ENCODE results near the gene SPANXN2. TPM values are rescaled to one million over a fixed set of nuclear protein-coding genes. Genes with fewer than 3 reads are reported as not detected.
"Not testable (repeated sequence)": the region's sequence is repeated elsewhere in the genome, so short reads cannot be mapped to it uniquely, and the experiment has no call there.

SPANXN2 gene, protein sequence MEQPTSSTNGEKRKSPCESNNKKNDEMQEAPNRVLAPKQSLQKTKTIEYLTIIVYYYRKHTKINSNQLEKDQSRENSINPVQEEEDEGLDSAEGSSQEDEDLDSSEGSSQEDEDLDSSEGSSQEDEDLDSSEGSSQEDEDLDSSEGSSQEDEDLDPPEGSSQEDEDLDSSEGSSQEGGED
- total RNA-seq, result not detected
- 0 reads per million in 2 donors for total RNA-seq

DNA sequence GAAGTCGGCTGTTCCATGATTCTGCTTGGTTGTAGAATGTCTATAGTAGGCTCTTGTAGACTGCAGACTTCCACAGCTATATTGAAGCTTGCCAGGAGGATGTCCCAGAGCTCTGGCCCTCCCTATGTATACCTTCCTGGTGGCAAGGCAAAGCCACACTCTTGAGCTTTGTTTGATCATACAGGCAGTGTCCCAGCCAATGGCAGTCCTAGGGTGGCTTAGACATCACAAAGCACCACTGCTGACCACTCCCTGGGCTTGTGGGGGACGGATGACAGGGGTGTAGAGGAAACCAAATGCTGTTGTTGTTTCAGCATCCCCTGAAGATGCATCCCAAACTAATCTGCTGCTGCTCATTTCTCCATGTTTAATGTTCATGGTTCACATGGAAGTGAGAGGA, at the start of gene SPANXN2:
SPANXN2 (minus strand) TSS at position 101 of the 400 bp plus-strand sequence; CDS start at position 17, 84 bp downstream.
- not testable (repeated sequence) for ATAC-seq; H3K27me3 Mint-ChIP-seq; H3K27ac Mint-ChIP-seq; DNase-seq; H3K36me3 Mint-ChIP-seq (ENCODE audit: low read depth); H3K4me1 Mint-ChIP-seq; H3K9me3 ChIP-seq (ENCODE audit: control insufficient read depth, low read length, poor library complexity, severe bottlenecking); H3K4me3 Mint-ChIP-seq

DNA sequence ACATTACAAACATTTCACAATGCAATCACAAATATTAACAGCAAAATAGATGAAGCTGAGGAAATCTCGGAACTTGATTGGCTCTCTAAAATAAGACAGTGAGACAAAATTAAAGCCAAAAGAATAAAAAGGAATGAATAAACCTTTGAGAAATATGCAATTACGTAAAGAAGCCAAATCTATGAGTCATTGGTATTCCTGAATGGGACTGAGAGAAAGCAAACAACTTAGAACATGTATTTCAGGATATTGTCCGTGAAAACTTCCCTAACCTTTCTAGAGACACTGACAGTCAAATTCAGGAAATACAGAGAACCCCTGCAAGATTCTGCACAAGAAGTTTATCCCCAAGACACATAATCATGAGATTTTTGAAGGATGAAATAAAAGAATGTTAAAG, 48.4 kb upstream of the SPANXN2 start:
- DNase-seq (no peak), ATAC-seq (no peak)
- H3K4me1 Mint-ChIP-seq, result no peaks in the 10 kb centered on the region
- H3K36me3 Mint-ChIP-seq (ENCODE audit: low read depth), result no peaks in the 10 kb centered on the region
- H3K9me3 ChIP-seq (ENCODE audit: control insufficient read depth, low read length, poor library complexity, severe bottlenecking), result no peaks in the 10 kb centered on the region
- no peak overlapping the region for H3K27ac Mint-ChIP-seq
- H3K4me3 Mint-ChIP-seq, result no peak overlapping the region
- no peaks in the 10 kb centered on the region for H3K27me3 Mint-ChIP-seq

DNA sequence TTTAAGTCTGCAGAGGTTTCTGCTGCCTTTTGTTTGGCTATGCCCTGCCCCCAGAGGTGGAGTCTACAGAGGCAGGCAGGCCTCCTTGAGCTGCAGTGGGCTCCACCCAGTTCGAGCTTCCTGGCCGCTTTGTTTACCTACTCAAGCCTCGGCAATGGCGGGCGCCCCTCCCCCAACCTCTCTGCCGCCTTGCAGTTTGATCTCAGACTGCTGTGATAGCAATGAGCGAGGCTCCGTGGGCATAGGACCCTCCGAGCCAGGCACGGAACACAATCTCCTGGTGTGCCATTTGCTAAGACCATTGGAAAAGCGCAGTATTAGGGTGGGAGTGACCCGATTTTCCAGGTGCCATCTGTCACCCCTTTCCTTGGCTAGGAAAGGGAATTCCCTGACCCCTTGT, 47.2 kb upstream of the SPANXN2 start:
- H3K9me3 ChIP-seq (ENCODE audit: control insufficient read depth, low read length, poor library complexity, severe bottlenecking); H3K4me3 Mint-ChIP-seq; H3K4me1 Mint-ChIP-seq; ATAC-seq; DNase-seq; H3K36me3 Mint-ChIP-seq (ENCODE audit: low read depth); H3K27me3 Mint-ChIP-seq; H3K27ac Mint-ChIP-seq: not testable (repeated sequence)

DNA sequence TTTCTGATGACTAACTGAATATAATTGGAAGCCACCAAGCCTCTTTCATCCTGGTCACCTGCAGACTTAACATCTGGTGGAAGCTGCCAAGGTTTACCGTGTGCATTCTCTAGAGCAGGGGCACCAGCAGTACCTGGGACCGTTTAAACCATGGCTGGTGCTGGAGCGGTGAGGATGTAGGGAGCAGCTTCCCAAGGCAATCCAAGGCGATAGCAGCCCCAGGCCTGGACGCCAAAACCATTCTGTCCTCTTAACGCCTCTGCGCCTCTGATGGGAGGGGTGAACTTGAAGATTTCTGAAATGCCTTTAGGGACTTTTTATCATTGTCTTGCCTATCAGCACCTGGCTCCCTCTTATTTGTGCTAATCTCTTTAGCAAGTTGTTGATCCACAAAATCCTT, 37.3 kb upstream of the SPANXN2 start:
- Mint-ChIP-seq H3K4me3 (no peak overlapping the region), H3K27ac (no peak overlapping the region), H3K4me1 (no peaks in the 10 kb centered on the region), H3K36me3 (ENCODE audit: low read depth) (no peaks in the 10 kb centered on the region), H3K27me3 (no peaks in the 10 kb centered on the region)
- ATAC-seq (no peak), DNase-seq (no peak)
- H3K9me3 ChIP-seq (ENCODE audit: control insufficient read depth, low read length, poor library complexity, severe bottlenecking), result no peaks in the 10 kb centered on the region

DNA sequence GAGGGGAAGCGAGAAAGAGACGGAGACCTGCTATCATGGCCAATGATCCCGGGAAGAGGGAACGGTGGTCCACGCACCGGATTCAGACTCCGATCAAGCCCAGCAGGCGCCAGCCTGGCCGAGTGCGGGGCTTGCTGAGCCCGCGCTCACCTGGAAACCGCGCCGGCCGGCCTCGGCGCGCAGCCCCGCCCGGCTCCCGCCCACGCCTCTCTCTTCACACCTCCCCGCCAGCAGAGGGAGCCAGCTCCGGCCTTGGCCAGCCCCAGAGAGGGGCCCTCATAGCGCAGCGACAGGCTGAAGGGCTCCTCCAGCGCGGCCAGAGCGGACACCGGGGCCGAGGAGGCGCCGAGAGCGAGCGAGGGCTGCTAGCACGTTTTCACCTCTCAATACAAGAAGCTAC, 36.8 kb upstream of the SPANXN2 start:
- H3K36me3 Mint-ChIP-seq (ENCODE audit: low read depth), result no peaks in the 10 kb centered on the region
- H3K9me3 ChIP-seq (ENCODE audit: control insufficient read depth, low read length, poor library complexity, severe bottlenecking), result no peaks in the 10 kb centered on the region
- DNase-seq, result no peak
- no peak overlapping the region for H3K4me3 Mint-ChIP-seq
- H3K4me1 Mint-ChIP-seq, result no peaks in the 10 kb centered on the region
- H3K27me3 Mint-ChIP-seq, result no peaks in the 10 kb centered on the region
- no peak overlapping the region for H3K27ac Mint-ChIP-seq
- ATAC-seq, result no peak

DNA sequence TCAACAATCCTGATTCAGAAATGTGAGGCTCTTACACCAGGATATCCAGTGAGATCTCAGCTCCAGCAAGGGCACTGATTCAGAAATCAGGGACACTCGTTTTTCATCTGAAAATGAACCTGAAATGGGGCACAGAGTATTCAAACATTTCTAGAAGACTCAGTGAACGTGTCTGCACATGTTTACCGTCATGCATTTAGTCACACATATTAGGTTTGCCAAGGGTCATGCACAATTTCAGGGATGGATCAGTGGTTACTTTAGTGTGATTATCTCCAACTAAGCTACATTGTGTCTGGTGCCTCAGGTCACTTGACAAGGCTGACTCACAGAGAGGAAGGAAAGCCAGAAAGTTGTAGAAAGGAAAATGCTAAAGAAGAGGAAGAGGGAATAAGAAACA, 33.6 kb upstream of the SPANXN2 start:
- Mint-ChIP-seq H3K27ac (no peak overlapping the region), H3K4me3 (no peak overlapping the region), H3K36me3 (ENCODE audit: low read depth) (no peaks in the 10 kb centered on the region), H3K27me3 (no peaks in the 10 kb centered on the region), H3K4me1 (no peaks in the 10 kb centered on the region)
- ATAC-seq (no peak), DNase-seq (no peak)
- H3K9me3 ChIP-seq (ENCODE audit: control insufficient read depth, low read length, poor library complexity, severe bottlenecking), result no peaks in the 10 kb centered on the region

DNA sequence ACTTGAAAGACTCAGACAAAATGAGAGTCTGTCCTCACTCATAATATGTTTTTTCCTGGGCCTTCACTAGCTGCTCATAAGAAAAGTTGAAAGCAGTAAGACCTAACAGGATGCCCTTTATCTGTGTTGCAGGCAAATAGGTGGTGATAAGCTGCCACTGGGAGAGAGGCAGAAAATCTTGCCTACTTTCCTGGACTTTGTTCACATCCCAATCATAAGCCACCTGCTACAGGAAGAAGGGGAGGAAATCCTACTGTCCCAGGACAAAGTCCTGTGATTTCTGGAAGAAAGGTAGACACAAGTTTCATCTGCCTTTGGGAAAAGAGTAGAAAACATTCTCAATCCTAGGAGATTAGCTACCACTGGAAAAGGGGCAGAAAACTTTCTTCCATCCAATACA, 13.3 kb upstream of the SPANXN2 start:
- Mint-ChIP-seq H3K36me3 (ENCODE audit: low read depth) (no peaks in the 10 kb centered on the region), H3K4me3 (no peak overlapping the region), H3K4me1 (no peaks in the 10 kb centered on the region), H3K27ac (no peak overlapping the region), H3K27me3 (no peaks in the 10 kb centered on the region)
- ATAC-seq (no peak), DNase-seq (no peak)
- no peaks in the 10 kb centered on the region for H3K9me3 ChIP-seq (ENCODE audit: control insufficient read depth, low read length, poor library complexity, severe bottlenecking)

DNA sequence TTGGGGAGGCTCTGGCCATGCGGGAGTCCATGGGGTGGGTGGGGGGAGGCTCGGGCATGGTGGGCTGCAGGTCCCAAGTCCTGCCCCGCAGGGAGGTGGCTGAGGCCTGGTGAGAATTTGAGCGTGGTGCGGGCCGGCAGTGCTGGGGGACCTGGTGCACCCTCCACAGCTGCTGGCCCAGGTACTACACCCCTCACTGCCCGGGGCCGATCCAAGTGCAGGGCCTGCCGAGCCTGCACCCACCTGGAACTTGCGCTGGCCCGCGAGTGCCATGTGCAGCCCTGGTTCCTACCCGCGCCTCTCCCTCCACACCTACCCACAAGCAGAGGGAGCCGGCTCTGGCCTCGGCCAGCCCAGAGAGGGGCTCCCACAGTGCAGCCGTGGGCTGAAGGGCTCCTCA, 5.7 kb upstream of the SPANXN2 start:
- no peak for ATAC-seq
- Mint-ChIP-seq H3K36me3 (ENCODE audit: low read depth) (no peaks in the 10 kb centered on the region), H3K27ac (no peak overlapping the region), H3K4me1 (no peaks in the 10 kb centered on the region), H3K27me3 (no peaks in the 10 kb centered on the region), H3K4me3 (no peak overlapping the region)
- H3K9me3 ChIP-seq (ENCODE audit: control insufficient read depth, low read length, poor library complexity, severe bottlenecking), result no peaks in the 10 kb centered on the region
- no peak for DNase-seq

DNA sequence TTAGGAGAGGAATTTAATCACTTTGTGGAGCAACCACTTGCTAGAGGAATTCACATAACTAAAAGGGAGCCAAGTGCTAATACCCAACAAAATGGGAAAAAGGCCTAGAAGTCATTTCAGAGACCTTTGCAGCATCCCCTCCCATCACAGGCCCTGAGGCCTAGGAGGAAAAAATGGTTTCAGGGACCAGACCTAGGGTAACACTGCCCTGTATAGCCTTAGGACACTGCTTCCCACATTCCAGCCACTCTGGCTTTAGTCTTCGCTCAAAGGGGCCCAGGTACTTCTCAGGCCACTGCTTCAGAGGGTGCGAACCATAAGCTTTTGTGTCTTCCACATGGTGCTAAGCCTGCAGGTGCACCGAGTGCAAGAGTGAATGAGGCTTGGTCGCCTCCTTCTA, 19.1 kb downstream of the SPANXN2 start:
- H3K27me3 Mint-ChIP-seq, result no peaks in the 10 kb centered on the region
- no peak overlapping the region for H3K4me3 Mint-ChIP-seq
- H3K4me1 Mint-ChIP-seq, result no peaks in the 10 kb centered on the region
- ATAC-seq (no peak), DNase-seq (no peak)
- no peaks in the 10 kb centered on the region for H3K36me3 Mint-ChIP-seq (ENCODE audit: low read depth)
- no peaks in the 10 kb centered on the region for H3K9me3 ChIP-seq (ENCODE audit: control insufficient read depth, low read length, poor library complexity, severe bottlenecking)
- no peak overlapping the region for H3K27ac Mint-ChIP-seq

DNA sequence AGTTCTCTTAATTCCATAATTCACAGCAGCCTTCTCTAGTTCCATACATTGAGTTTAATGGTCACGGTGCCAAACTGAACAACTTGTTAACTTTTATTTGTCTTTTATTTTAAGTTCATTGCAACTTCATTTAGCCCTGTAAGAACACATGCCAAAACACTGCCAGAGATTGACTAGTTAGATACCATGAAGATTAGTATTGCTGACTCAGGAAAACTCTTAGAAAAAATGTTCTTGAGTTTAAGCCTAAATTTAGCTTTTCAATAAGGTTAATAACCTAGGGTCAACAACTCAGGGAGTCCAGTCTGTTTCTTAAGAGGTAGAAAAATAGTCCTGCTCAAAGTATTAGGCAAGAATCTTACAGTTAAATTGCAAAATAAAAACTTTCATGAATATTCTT, 25.7 kb downstream of the SPANXN2 start:
- ATAC-seq (no peak), DNase-seq (no peak)
- Mint-ChIP-seq H3K4me1 (no peaks in the 10 kb centered on the region), H3K27ac (no peak overlapping the region), H3K36me3 (ENCODE audit: low read depth) (no peaks in the 10 kb centered on the region), H3K4me3 (no peak overlapping the region), H3K27me3 (no peaks in the 10 kb centered on the region)
- H3K9me3 ChIP-seq (ENCODE audit: control insufficient read depth, low read length, poor library complexity, severe bottlenecking), result no peaks in the 10 kb centered on the region

DNA sequence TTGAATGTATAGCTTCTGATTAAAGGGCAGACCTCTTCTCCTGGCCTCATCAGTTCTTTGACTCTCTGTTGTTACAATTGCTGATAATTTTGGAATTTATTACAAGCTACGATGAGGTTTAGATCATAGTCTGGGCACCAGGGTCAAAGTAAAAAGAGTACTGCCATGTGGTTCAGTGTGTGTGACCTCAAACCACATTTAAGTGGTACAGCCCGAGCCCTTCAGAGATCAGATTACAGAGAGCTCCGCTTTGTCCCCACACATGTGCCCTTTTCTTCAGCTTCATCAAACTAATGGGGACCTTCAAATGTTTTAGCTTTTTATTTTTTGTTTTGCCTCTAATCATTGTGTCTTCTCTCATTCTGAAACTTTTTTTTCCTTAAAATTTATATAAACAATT, 37.1 kb downstream of the SPANXN2 start:
- H3K4me3 Mint-ChIP-seq, result no peak overlapping the region
- no peaks in the 10 kb centered on the region for H3K9me3 ChIP-seq (ENCODE audit: control insufficient read depth, low read length, poor library complexity, severe bottlenecking)
- no peaks in the 10 kb centered on the region for H3K36me3 Mint-ChIP-seq (ENCODE audit: low read depth)
- no peaks in the 10 kb centered on the region for H3K27me3 Mint-ChIP-seq
- no peaks in the 10 kb centered on the region for H3K4me1 Mint-ChIP-seq
- DNase-seq (no peak), ATAC-seq (no peak)
- H3K27ac Mint-ChIP-seq, result no peak overlapping the region

DNA sequence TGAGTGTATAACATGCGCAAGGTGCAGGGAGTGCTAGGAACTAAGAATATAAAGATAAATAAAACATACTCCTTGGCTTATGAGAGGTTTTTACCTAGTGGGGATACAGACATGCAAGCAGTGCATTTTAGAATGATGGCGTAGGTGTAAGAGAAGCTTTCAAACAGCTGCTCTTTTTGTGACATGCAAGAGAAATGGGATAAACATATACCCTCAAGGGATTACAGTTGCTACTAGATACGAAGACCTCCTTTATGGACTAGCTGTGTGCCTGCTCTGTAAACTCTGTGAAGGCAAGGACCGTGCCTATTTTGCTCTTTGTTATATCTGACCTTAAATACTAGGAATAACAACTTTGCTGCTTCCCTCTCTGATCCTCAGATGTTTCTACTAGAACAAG, 45.6 kb downstream of the SPANXN2 start:
- no peaks in the 10 kb centered on the region for H3K27me3 Mint-ChIP-seq
- no peak for DNase-seq

DNA sequence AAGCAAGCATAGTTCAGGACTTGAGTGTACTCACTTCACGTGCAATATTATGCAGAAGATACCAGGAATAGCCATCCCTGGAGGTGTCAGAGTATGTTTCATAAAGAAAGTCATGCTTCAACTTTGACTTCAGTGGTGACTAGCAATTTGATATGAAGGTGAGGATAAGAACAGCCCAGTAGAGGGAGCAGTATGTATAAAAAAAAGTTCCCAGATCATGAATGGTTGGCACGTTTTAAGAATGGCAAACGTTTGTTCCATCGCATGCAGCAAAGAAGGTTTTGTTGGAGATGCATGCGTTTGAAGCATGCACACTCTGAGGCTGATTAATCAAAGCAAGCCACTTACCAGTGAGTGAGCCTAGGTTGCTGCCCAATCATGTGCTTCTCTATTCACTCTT, 51.2 kb downstream of the SPANXN2 start:
- Mint-ChIP-seq H3K4me3 (no peak overlapping the region), H3K27me3 (no peaks in the 10 kb centered on the region), H3K27ac (no peak overlapping the region), H3K36me3 (ENCODE audit: low read depth) (no peaks in the 10 kb centered on the region), H3K4me1 (no peaks in the 10 kb centered on the region)
- H3K9me3 ChIP-seq (ENCODE audit: control insufficient read depth, low read length, poor library complexity, severe bottlenecking), result no peaks in the 10 kb centered on the region
- no peak for ATAC-seq
- no peak for DNase-seq

More for the DNA sequence above, 45.6 kb downstream of the SPANXN2 start:
- ATAC-seq, result no peak
- no peak overlapping the region for H3K4me3 Mint-ChIP-seq
- H3K9me3 ChIP-seq (ENCODE audit: control insufficient read depth, low read length, poor library complexity, severe bottlenecking), result no peaks in the 10 kb centered on the region
- no peaks in the 10 kb centered on the region for H3K4me1 Mint-ChIP-seq
- H3K27ac Mint-ChIP-seq, result no peak overlapping the region
- H3K36me3 Mint-ChIP-seq (ENCODE audit: low read depth), result no peaks in the 10 kb centered on the region

DNA sequence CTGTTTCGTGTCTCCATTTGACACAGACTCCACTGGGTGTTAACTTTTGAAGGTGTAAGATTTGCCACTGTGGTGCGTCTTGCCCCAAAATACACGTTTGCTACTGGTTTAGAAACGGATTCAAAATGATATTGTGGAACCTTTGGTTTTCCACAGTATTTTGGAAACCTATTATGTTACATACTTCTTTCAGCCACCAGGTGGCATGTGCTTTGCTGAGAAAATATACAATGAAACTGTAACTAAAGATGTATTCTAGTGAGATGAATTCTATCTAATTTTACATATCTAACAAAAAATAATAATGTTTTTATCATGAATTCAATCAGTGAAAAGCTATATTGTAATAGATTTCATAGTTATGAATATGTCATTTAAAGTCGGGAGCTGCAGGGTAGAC, 56.2 kb downstream of the SPANXN2 start:
- DNase-seq, result no peak
- H3K9me3 ChIP-seq (ENCODE audit: control insufficient read depth, low read length, poor library complexity, severe bottlenecking), result no peaks in the 10 kb centered on the region
- Mint-ChIP-seq H3K4me1 (no peaks in the 10 kb centered on the region), H3K36me3 (ENCODE audit: low read depth) (no peaks in the 10 kb centered on the region), H3K27ac (no peak overlapping the region), H3K4me3 (no peak overlapping the region), H3K27me3 (no peaks in the 10 kb centered on the region)
- ATAC-seq, result no peak

Data from T-helper 17 cell (primary cell).